ENCODE results near the gene ACP5. TPM values are rescaled to one million over a fixed set of nuclear protein-coding genes. Genes with fewer than 3 reads are reported as not detected.
"Not testable (repeated sequence)": the region's sequence is repeated elsewhere in the genome, so short reads cannot be mapped to it uniquely, and the experiment has no call there.

Gene ACP5
- total RNA-seq, result 0.52 and 1.4 TPM in 2 replicates
- polyA plus RNA-seq (2012), result 0.30 TPM

GRCh38 chr19:11577451-11578257 lies at the start of gene ACP5:
Gene ACP5 (minus strand): TSS chr19:11577645. CDS start chr19:11577317, 328 bp downstream.
- no peak for DNase-seq (ENCODE audit: low read depth)

- DNase-seq (ENCODE audit: low read depth), result no peak
Measured at GRCh38 chr19:11626252-11626651, 48.8 kb upstream of the ACP5 start.

DNA sequence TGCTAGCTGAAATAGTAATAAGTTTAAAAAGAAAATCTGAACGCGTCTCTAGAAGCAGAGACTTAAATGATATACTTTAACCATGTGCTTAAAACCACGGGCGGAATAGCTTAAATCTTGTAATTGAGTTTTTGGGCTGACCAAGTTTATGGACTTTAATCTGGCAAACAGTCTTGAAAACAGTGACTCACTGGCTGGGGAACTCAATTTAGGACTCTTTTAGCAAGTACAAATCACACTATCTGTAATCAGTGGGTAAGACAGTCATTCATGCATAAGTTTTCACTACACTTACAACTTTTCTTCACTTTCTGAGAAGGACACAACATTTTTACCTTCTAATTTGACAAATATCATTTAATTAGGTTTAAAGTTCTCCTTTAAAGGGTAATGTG lies 46.6 kb upstream of the ACP5 start:
- DNase-seq (ENCODE audit: low read depth), result peak; percentile 28

DNA sequence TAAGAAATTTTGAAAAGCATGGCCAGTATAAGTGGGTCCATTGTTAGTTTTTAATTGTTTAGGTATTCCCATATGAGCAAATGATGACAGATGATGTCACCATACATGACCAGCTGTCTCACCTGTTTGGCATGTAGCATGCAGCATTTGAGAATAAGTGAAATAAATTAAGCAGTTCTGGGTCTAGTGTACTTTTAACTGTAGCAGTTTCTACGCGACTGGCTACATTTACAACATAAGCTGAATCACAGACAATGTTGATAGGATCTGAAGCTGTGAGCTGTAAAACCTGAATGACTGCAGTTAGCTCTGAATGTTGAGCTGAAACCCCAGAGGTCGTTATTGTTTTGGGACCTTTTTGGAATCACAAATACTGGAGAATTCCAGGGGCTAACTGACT lies 45.0 kb upstream of the ACP5 start:
- not testable (repeated sequence) for DNase-seq (ENCODE audit: low read depth)

DNA sequence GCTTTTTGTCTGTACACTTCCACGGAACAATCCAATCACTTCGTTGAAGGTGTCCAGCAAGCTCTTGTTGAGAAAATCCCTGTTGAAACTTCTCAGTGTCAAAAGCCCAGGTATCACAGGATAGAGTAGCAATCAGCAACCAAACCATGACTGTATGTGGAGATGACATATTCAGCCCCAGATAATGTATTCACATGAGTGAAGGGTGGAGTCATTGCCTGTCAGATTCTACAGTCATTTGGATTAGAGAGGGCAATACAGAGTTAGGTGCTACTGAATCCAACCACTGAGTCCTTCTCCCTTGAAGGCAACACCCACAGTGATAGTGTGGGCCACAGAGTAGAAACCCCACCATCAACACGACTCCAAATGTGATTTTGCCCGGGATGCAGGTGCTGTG lies 43.1 kb upstream of the ACP5 start:
- DNase-seq (ENCODE audit: low read depth), result no peak

DNA sequence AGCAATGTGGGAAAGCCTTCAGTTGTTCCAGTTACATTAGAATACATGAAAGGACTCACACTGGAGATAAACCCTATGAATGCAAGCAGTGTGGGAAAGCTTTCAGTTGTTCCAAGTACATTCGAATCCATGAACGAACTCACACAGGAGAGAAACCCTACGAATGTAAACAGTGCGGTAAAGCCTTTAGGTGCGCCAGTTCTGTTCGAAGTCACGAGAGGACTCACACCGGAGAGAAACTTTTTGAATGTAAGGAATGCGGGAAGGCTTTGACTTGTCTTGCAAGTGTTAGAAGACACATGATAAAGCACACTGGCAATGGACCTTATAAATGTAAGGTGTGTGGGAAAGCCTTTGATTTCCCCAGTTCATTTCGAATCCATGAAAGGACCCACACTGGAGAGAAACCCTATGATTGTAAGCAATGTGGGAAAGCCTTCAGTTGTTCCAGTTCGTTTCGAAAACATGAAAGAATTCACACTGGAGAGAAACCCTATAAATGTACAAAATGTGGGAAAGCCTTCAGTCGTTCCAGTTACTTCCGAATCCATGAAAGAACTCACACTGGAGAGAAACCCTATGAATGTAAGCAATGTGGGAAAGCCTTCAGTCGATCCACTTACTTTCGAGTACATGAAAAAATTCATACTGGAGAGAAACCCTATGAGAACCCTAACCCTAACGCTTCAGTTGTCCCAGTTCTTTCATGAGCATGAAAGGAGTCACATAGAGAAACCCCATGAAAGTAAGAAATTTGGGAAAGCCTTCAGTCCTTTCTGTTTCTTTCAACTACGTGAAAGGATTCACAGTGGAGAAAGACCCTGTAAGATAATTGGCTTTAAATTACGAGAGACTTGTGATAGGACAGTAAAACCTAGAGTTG lies 40.0 kb upstream of the ACP5 start:
- DNase-seq (ENCODE audit: low read depth), result no peak

DNA sequence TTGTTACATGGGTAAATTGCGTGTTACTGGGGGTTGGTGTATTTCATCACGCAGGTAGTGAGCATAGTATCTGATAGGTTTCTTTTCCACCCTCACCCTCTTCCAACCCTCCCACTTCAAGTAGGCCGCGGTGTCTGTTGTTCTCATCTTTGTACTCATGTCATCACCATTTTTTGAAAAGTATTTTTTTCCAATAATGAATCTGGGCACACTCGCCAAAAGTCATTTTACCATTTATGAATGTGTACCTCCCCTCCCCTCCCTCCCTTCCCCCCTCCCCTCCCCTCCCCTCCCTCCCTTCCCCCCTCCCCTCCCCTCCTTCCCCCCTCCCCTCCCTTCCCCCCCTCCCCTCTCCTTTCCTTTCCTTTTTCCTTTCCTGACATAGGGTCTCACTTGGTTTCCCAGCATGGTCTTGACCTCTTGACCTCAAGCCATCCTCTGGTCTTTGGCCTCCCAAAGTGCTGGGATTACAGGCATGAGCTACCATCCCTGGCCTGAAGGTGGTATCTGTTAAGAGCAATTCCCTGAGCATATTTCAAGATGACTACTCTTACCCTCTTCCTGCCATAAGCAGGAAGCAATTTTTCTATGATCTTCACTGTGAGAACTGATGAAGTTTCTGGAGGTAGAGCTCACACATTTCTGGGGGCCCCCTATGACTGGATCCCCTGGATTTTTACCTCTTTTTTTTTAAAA lies 35.5 kb upstream of the ACP5 start:
- DNase-seq (ENCODE audit: low read depth), result no peak

- no peak for DNase-seq (ENCODE audit: low read depth)
Measured at GRCh38 chr19:11611730-11612129, 34.3 kb upstream of the ACP5 start.

- no peak for DNase-seq (ENCODE audit: low read depth)
Measured at GRCh38 chr19:11606484-11606883, 29.0 kb upstream of the ACP5 start.

DNA sequence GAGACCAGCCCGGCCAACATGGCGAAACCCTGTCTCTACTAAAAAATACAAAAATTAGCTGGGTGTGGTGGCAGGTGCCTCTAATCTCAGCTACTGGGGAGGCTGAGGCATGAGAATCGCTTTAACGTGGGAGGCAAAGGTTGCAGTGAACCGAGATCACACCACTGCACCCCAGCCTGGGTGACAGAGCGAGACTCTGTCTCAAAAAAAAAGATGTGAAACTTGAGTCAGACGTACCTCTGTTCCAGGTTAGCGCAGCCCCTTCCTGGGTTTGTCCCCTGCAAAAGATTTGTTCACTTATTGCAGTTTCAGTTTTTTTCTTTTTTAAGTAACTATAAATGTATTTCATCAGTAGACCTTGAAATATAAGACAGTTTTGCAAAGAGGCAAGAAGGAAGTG lies 22.3 kb upstream of the ACP5 start:
- DNase-seq (ENCODE audit: low read depth), result not testable (repeated sequence)

GRCh38 chr19:11598746-11599145 lies 21.3 kb upstream of the ACP5 start:
- no peak for DNase-seq (ENCODE audit: low read depth)

GRCh38 chr19:11598103-11598483 lies 20.6 kb upstream of the ACP5 start:
- no peak for DNase-seq (ENCODE audit: low read depth)

DNA sequence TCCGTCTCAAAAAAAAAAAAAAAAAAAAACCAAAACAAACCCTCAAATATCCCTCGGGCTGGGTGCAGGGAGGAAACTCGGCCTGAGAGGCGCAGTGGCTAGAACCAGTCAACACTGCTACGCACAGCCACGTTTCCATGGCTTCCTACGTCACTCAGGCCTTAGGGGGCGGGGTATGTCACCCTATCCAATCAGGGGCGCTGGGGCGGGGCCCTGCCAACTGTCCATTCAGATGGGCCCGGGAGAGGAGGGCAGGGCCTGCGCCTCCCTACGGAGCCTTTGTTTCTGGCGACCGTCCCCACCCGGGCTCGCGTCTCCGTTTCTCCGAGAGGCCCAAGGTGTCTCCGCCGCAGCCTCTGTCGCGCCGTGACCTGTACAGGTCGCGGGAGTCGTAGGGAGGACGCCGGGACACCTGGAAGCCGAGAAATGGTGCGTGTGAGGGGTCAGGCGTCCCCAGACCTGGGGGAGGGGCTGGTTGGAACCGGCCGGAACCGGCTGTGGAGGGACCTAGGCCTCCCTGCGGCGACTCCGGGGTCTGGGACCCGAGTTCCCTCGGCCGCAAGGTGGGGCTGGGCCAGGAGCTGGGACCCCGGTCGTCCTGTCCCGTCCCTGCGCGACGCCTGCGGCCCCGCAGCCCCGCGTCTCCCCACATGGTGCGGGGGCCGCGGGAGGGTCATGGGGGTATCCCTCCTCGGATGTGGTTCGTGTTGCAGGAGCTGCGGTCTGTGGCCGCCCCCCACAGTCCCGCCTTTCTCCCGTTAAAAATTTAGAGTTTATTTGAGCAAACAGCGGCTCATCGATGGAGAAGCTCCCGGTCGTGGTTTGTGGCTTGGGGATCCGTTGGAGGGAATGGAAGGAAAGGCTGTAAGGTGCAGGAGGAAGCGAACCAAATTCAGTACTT lies 20.0 kb upstream of the ACP5 start, which contains the start of gene ZNF627:
TSS of gene ZNF627 (plus strand) at position 282 of the 901 bp plus-strand sequence. CDS start at position 427, 145 bp downstream.
- DNase-seq (ENCODE audit: low read depth), result peak; percentile 98

- no peak for DNase-seq (ENCODE audit: low read depth)
Measured at GRCh38 chr19:11596156-11596555, 18.7 kb upstream of the ACP5 start.

- no peak for DNase-seq (ENCODE audit: low read depth)
Measured at GRCh38 chr19:11594084-11594483, 16.6 kb upstream of the ACP5 start.

DNA sequence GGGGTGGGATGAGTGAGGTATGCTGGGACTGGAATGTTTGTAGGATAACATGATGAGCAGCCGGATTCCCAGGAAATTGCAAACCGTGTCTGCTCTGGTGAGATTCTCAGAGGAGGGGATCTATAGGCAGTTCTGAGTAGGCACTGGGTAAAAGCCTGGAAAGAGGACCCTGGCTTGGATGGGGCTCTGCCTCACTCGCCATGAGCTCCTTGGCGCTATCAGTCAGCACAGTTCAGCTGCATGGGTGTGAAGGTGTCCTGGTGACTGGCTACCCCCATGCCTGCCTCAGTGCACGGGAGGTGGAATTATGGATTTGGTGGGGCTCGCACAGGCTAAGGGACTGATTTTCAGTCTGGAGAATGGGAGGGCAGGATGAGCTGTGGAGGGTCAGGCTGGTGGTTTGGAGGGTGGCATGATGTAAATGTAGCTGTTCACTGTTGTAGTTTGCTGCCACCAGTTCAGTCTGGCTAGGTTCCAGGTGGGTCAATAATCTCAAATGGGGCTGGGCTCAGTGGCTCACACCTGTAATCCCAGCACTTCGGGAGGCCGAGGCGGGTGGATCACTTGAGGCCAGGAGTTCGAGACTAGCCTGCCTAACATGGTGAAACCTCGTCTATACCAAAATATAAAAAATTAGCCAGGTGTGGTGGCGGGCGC lies 10.7 kb upstream of the ACP5 start:
- DNase-seq (ENCODE audit: low read depth), result no peak

DNA sequence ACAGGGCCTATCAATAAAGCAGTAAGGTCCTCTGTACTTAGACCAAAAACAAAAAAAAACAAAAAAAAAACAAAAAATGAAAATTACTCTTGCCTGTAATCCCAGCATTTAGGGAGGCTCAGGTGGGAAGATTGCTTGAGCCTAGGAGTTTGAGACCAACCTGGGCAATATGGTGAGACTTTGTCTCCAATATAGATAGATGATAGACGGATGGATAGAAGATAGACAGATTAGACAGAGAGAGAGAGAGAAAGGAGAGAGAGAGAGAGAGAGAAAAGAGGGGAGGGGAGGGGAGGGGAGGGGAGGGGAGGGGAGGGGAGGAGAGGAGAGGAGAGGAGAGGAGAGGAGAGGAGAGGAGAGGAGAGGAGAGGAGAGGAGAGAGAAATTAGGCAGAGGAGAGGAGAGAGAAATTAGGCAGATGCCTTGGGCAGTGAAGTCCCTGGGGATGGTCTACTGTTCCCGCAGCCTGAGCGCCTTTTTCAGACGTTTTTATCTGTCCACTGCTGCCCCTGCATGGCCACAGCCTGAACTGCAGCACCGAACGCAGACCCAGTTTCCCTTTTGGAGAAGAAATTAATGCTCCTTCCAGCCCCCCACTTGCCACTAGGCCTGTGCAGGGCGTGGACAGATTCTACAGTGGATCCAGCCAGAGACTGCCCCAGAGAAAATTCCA lies 10.0 kb upstream of the ACP5 start:
- peak; percentile 71 for DNase-seq (ENCODE audit: low read depth)

GRCh38 chr19:11586331-11586730 lies 8.9 kb upstream of the ACP5 start:
- DNase-seq (ENCODE audit: low read depth), result no peak

DNA sequence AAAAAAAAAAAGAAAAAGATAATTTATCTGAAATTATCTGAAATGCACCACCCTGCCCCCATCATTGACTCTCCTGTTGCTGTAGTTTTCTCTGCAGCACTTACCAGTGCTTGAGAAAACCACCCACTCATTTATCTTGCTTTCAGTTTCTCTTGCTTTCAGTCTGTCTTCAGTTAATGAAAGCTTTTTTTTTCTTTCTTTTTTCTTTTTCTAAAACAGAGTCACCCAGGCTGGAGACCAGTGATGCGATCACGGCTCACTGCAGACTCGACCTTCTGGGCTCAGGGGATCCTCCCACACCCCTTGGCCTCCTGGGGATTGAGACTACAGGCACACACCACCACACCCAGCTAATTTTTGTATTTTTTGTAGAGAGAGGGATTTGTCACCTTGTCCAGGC lies 4.3 kb upstream of the ACP5 start:
- no peak for DNase-seq (ENCODE audit: low read depth)
